Neutrophil (primary cell): ENCODE results near the gene CPLANE1.
"Not testable (repeated sequence)": the region's sequence is repeated elsewhere in the genome, so short reads cannot be mapped to it uniquely, and the experiment has no call there.

Experiments used
- H3K27ac ChIP-seq: fragments of 200-600 bp; sonication (generic); 2 replicates; pipeline ENCODE4 v1.5.1; 2016; ENCODE audit warnings: mild to moderate bottlenecking, moderate library complexity
- H3K27me3 ChIP-seq: fragments of 200-600 bp; sonication (generic); 2 replicates; pipeline ENCODE4 v1.6.0; 2016; ENCODE audit warnings: mild to moderate bottlenecking
- H3K36me3 ChIP-seq: fragments of 200-600 bp; sonication (generic); 2 replicates; pipeline ENCODE4 v1.5.1; 2017
- H3K4me1 ChIP-seq, 2 experiments: fragments of 200-600 bp in 1 of 2; sonication (generic) in 1 of 2; 1 replicate in 1 of 2; 2 replicates in 1 of 2; pipeline versions ENCODE4 v1.5.1 to v1.6.1; 2013 to 2016; ENCODE audit warnings: low read depth in 1 of 2, low read length in 1 of 2, mild to moderate bottlenecking in 1 of 2, moderate library complexity in 1 of 2; ENCODE audit not compliant: control insufficient read depth in 1 of 2, insufficient read depth in 1 of 2
- H3K4me3 ChIP-seq, 2 experiments: fragments of 200-600 bp in 1 of 2; sonication (generic) in 1 of 2; 1 replicate in 1 of 2; 2 replicates in 1 of 2; pipeline ENCODE4 v1.5.1; 2013 to 2016; ENCODE audit warnings: low read depth in 1 of 2, low read length in 1 of 2, mild to moderate bottlenecking in 1 of 2, moderate library complexity in 1 of 2
- H3K9me3 ChIP-seq: fragments of 200-600 bp; sonication (generic); 2 replicates; pipeline ENCODE4 v1.5.1; 2016
- CTCF ChIP-seq: fragments of 200-600 bp; sonication (generic); IDR thresholded peaks from 2 replicates; pipeline ENCODE4 v1.5.1; 2016; ENCODE audit warnings: antibody characterized with exemption

Gene CPLANE1

GRCh38 chr5:37248970-37249814 is at the start of gene CPLANE1:
CPLANE1 (minus strand) TSS chr5:37249376; CDS start chr5:37247698, 1,678 bp downstream.
- Histone ChIP-seq H3K4me3 (peak within 1 kb of the TSS; percentile 58 to 63), H3K9me3 (no peaks in the 10 kb centered on the region), H3K4me1 (peaks cover 10 to 14% of the 10 kb centered on the region in 2 experiments), H3K27me3 (peaks cover 9% of the 10 kb centered on the region), H3K36me3 (no peaks in the 10 kb centered on the region), H3K27ac (no peak within 1 kb of the TSS)
- no peak for TF ChIP-seq CTCF

- H3K36me3 ChIP-seq = peaks cover 62% of the 10 kb centered on the region
- not testable (repeated sequence) for H3K27me3 ChIP-seq, H3K9me3 ChIP-seq, H3K4me1 ChIP-seq, H3K27ac ChIP-seq, H3K4me3 ChIP-seq
Observed at GRCh38 chr5:37296313-37296712, 47.1 kb upstream of the CPLANE1 start.

- no peaks in the 10 kb centered on the region for H3K27me3 ChIP-seq
- H3K4me3 ChIP-seq = no peak overlapping the region
- TF ChIP-seq CTCF = no peak
- no peaks in the 10 kb centered on the region for H3K36me3 ChIP-seq
- H3K9me3 ChIP-seq = no peaks in the 10 kb centered on the region
- no peak overlapping the region for H3K27ac ChIP-seq
- H3K4me1 ChIP-seq = no peaks in the 10 kb centered on the region
Observed at GRCh38 chr5:37283214-37283820, 34.1 kb upstream of the CPLANE1 start.

- no peak overlapping the region for H3K4me3 ChIP-seq
- no peaks in the 10 kb centered on the region for H3K4me1 ChIP-seq
- no peaks in the 10 kb centered on the region for H3K27me3 ChIP-seq
- peaks cover under 1% of the 10 kb centered on the region for H3K9me3 ChIP-seq
- no peak overlapping the region for H3K27ac ChIP-seq
- H3K36me3 ChIP-seq = no peaks in the 10 kb centered on the region
- no peak for TF ChIP-seq CTCF
Observed at GRCh38 chr5:37275511-37275910, 26.3 kb upstream of the CPLANE1 start.

- no peak overlapping the region for H3K27ac ChIP-seq
- no peaks in the 10 kb centered on the region for H3K4me1 ChIP-seq
- H3K9me3 ChIP-seq = peaks cover 3% of the 10 kb centered on the region
- no peak overlapping the region for H3K4me3 ChIP-seq
- TF ChIP-seq CTCF = no peak
- no peaks in the 10 kb centered on the region for H3K27me3 ChIP-seq
- no peaks in the 10 kb centered on the region for H3K36me3 ChIP-seq
Observed at GRCh38 chr5:37272511-37272910, 23.3 kb upstream of the CPLANE1 start.

GRCh38 chr5:37268100-37268499 is 18.9 kb upstream of the CPLANE1 start:
- not testable (repeated sequence) for H3K27ac ChIP-seq, H3K9me3 ChIP-seq, H3K36me3 ChIP-seq, H3K27me3 ChIP-seq, H3K4me1 ChIP-seq, H3K4me3 ChIP-seq
